22Rv1 (cell line): ENCODE measurements around the gene MPI.
A peak's percentile ranks its signal among the peaks of the same experiment; 100 is the strongest.

Source experiments
- H3K27ac ChIP-seq: fragments of 450-650 bp; 2 replicates; pipeline ENCODE4 v1.5.1; 2017
- CTCF ChIP-seq: fragments of 450-650 bp; IDR thresholded peaks from 2 replicates; pipeline ENCODE4 v1.5.1; 2017; ENCODE audit warnings: mild to moderate bottlenecking
- ZFX ChIP-seq: fragments of 450-650 bp; IDR thresholded peaks from 2 replicates; pipeline ENCODE4 v1.6.1; 2017; ENCODE audit warnings: antibody characterized with exemption, borderline replicate concordance

Gene MPI

GRCh38 chr15:74844319-74845207 is 45.3 kb upstream of the MPI start:
- peak overlapping the region; percentile 89; the same call in 1 of the 2 replicates for H3K27ac ChIP-seq
- TF ChIP-seq ZFX (no peak), CTCF (no peak)

GRCh38 chr15:74845208-74845568 is 44.7 kb upstream of the MPI start:
- no peak for TF ChIP-seq CTCF
- no peak for TF ChIP-seq ZFX
- H3K27ac ChIP-seq, result no peak overlapping the region

- H3K27ac ChIP-seq, result no peak overlapping the region
Measured at GRCh38 chr15:74845581-74845980, 44.3 kb upstream of the MPI start.

GRCh38 chr15:74847432-74847831 is 42.4 kb upstream of the MPI start:
- TF ChIP-seq CTCF (no peak), ZFX (no peak)
- H3K27ac ChIP-seq, result peak overlapping the region; percentile 48

More at GRCh38 chr15:74845581-74845980, 44.3 kb upstream of the MPI start:
- TF ChIP-seq ZFX, result no peak

- H3K27ac ChIP-seq, result no peak overlapping the region
- TF ChIP-seq ZFX (no peak), CTCF (no peak)
Measured at GRCh38 chr15:74850393-74850792, 39.4 kb upstream of the MPI start.

- no peak overlapping the region for H3K27ac ChIP-seq
- TF ChIP-seq CTCF, result no peak
- TF ChIP-seq ZFX, result no peak
Measured at GRCh38 chr15:74851960-74852359, 37.9 kb upstream of the MPI start.

- H3K27ac ChIP-seq, result no peak overlapping the region
- no peak for TF ChIP-seq ZFX
Measured at GRCh38 chr15:74854453-74855022, 35.3 kb upstream of the MPI start.

- no peak overlapping the region for H3K27ac ChIP-seq
- TF ChIP-seq ZFX, result no peak
- no peak for TF ChIP-seq CTCF
Measured at GRCh38 chr15:74855857-74856256, 34.0 kb upstream of the MPI start.
